ENCODE data around the gene RPL22.

Gene RPL22

DNA sequence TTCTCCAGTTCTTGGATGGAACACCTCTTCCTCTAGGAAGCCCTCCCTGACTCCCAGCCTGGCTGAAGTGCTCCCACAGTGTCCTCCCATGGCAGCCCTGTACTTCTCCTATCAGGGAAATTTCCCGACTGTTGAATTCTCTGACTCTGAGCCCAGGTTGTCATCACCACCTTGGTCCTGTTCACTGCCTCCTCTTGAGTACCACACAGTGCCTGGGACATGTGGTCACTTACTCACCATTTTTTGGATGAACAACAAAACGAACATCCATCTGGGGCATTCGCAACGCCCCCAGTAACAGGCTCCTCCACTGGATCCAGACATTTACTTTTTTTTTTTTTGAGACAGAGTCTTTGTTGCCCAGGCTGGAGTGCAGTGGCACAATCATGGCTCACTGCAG is 56.7 kb downstream of the RPL22 start:
- Histone ChIP-seq H4K20me1 (ENCODE audit: insufficient read depth, low read length) (no peaks in the 10 kb centered on the region), H3K9ac (ENCODE audit: low read depth, low read length) (no peak overlapping the region), H3K36me3 (ENCODE audit: insufficient read depth, low read length) (no peaks in the 10 kb centered on the region), H3K27ac (ENCODE audit: low read length) (no peak overlapping the region), H3K4me3 (ENCODE audit: low read depth in 1 of 2, low read length in 2 of 2) (no peak overlapping the region), H3K9me3 (ENCODE audit: insufficient read depth, low read length, severe bottlenecking) (no peaks in the 10 kb centered on the region), H3K4me1 (ENCODE audit: insufficient read depth, low read length) (no peaks in the 10 kb centered on the region), H3K27me3 (ENCODE audit: insufficient read depth, low read length, poor library complexity) (no peaks in the 10 kb centered on the region), H3K79me2 (ENCODE audit: insufficient read depth, low read length) (no peaks in the 10 kb centered on the region), H2AFZ (ENCODE audit: low read depth, low read length) (no peak overlapping the region), H3K4me2 (ENCODE audit: insufficient read depth, low read length) (no peak overlapping the region)
- TF ChIP-seq EZH2 (IDR thresholded peaks at IDR 0.05; ENCODE audit: borderline replicate concordance, low read depth, low read length, severe bottlenecking), result no peak
- TF ChIP-seq, protein P1, sequence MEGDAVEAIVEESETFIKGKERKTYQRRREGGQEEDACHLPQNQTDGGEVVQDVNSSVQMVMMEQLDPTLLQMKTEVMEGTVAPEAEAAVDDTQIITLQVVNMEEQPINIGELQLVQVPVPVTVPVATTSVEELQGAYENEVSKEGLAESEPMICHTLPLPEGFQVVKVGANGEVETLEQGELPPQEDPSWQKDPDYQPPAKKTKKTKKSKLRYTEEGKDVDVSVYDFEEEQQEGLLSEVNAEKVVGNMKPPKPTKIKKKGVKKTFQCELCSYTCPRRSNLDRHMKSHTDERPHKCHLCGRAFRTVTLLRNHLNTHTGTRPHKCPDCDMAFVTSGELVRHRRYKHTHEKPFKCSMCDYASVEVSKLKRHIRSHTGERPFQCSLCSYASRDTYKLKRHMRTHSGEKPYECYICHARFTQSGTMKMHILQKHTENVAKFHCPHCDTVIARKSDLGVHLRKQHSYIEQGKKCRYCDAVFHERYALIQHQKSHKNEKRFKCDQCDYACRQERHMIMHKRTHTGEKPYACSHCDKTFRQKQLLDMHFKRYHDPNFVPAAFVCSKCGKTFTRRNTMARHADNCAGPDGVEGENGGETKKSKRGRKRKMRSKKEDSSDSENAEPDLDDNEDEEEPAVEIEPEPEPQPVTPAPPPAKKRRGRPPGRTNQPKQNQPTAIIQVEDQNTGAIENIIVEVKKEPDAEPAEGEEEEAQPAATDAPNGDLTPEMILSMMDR (IDR thresholded peaks at IDR 0.05; ENCODE audit: borderline replicate concordance, extremely low read depth, low read length, poor library complexity, severe bottlenecking), result no peak
- no peak for DNase-seq
- ATAC-seq (ENCODE audit: insufficient read depth, low read depth), result no peak

DNA sequence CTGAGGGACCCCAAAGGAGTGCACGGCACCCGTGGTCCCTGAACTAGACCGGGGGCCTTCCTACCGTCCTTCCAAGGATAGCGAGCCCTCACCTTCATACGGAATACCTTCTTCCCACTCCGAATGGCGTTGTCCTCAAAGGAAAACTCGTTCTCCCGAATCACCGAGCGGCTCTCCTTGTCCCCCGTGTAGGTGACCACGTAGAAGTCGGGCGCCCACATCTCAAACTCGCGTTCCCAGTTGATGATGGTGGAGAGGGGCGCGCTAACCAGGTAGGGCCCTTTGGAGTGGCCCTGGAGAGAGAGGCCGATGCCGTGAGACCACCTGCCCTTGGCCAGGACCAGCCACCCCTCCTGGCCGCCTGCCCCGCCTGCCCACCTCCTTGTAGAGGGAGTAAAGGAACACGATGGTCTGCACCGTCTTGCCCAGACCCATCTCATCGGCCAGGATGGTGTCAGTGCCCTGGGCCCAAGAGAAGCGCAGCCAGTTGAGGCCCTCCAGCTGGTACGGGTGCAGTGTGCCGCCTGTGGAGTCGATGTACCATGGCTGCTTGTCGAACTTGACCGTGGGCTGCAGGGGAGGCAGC is 57.3 kb downstream of the RPL22 start:
- DNase-seq (no peak), ATAC-seq (ENCODE audit: insufficient read depth, low read depth) (no peak)
- no peak overlapping the region for H2AFZ ChIP-seq (ENCODE audit: low read depth, low read length)
- TF ChIP-seq EZH2 (IDR thresholded peaks at IDR 0.05; ENCODE audit: borderline replicate concordance, low read depth, low read length, severe bottlenecking), result no peak
- TF ChIP-seq, protein P1 (IDR thresholded peaks at IDR 0.05; ENCODE audit: borderline replicate concordance, extremely low read depth, low read length, poor library complexity, severe bottlenecking), result no peak
- no peaks in the 10 kb centered on the region for H3K36me3 ChIP-seq (ENCODE audit: insufficient read depth, low read length)
- H3K4me2 ChIP-seq (ENCODE audit: insufficient read depth, low read length), result no peak overlapping the region
- H3K79me2 ChIP-seq (ENCODE audit: insufficient read depth, low read length), result no peaks in the 10 kb centered on the region
- H4K20me1 ChIP-seq (ENCODE audit: insufficient read depth, low read length), result no peaks in the 10 kb centered on the region
- H3K27me3 ChIP-seq (ENCODE audit: insufficient read depth, low read length, poor library complexity), result no peaks in the 10 kb centered on the region
- H3K4me3 ChIP-seq (ENCODE audit: low read depth in 1 of 2, low read length in 2 of 2), result no peak overlapping the region
- no peak overlapping the region for H3K9ac ChIP-seq (ENCODE audit: low read depth, low read length)
- no peaks in the 10 kb centered on the region for H3K9me3 ChIP-seq (ENCODE audit: insufficient read depth, low read length, severe bottlenecking)
- no peaks in the 10 kb centered on the region for H3K4me1 ChIP-seq (ENCODE audit: insufficient read depth, low read length)
- H3K27ac ChIP-seq (ENCODE audit: low read length), result no peak overlapping the region

DNA sequence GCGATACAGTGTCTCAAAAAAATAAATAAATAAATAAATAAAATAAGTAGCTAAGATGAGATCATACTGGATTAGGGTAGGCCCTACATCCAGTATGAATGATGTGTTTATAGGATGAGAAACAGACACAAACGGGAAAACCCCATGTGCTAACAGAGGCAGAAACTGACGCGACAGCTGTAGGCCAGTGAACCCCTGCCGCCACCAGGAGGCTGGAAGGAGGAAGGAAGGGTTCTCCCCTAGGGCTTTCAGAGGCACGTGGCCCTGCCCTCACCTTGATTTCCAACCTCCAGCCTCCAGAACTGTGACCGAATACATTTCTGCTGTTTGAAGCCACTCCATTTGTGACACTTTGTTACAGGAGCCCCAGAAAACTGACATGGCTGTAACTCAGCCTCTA is 57.8 kb downstream of the RPL22 start:
- DNase-seq (no peak), ATAC-seq (ENCODE audit: insufficient read depth, low read depth) (no peak)
- TF ChIP-seq, protein P1 (IDR thresholded peaks at IDR 0.05; ENCODE audit: borderline replicate concordance, extremely low read depth, low read length, poor library complexity, severe bottlenecking), result peak; percentile 32
- no peak for TF ChIP-seq EZH2 (IDR thresholded peaks at IDR 0.05; ENCODE audit: borderline replicate concordance, low read depth, low read length, severe bottlenecking)

More for the DNA sequence above, 57.8 kb downstream of the RPL22 start:
- Histone ChIP-seq H3K36me3 (ENCODE audit: insufficient read depth, low read length) (no peaks in the 10 kb centered on the region), H3K9ac (ENCODE audit: low read depth, low read length) (no peak overlapping the region), H4K20me1 (ENCODE audit: insufficient read depth, low read length) (no peaks in the 10 kb centered on the region), H3K27me3 (ENCODE audit: insufficient read depth, low read length, poor library complexity) (no peaks in the 10 kb centered on the region), H3K27ac (ENCODE audit: low read length) (no peak overlapping the region), H3K4me1 (ENCODE audit: insufficient read depth, low read length) (no peaks in the 10 kb centered on the region), H3K4me2 (ENCODE audit: insufficient read depth, low read length) (no peak overlapping the region), H3K9me3 (ENCODE audit: insufficient read depth, low read length, severe bottlenecking) (no peaks in the 10 kb centered on the region), H3K79me2 (ENCODE audit: insufficient read depth, low read length) (no peaks in the 10 kb centered on the region), H3K4me3 (ENCODE audit: low read depth in 1 of 2, low read length in 2 of 2) (no peak overlapping the region), H2AFZ (ENCODE audit: low read depth, low read length) (no peak overlapping the region)

Data from DND-41 (cell line).